IMR-90 (cell line): Measurements from ENCODE around the gene KRT82. TPM values are rescaled to one million over a fixed set of nuclear protein-coding genes. Genes with fewer than 3 reads are reported as not detected.

ENCODE experiments used
- ATAC-seq: fragments of 200-7000 bp; cut with Tn5 transposase; 2 replicates; pipeline ENCODE4 v1.9.1; 2020; ENCODE audit warnings: low read depth, mild to moderate bottlenecking, moderate library complexity
- BruUV-seq: library from RNA; stranded (reverse); fragments of 400-500 nt; replicated peaks from 2 replicates; lab custom pipeline; 2021; lab: Mats Ljungman, UMichigan
- CTCF ChIA-PET: fragments of 300-600 bp; formaldehyde crosslinking; extraction: SDS; loops from one replicate; lab custom pipeline; 2021; ENCODE audit warnings: antibody characterized with exemption; lab: Yijun Ruan, JAX
- POLR2A ChIA-PET: fragments of 300-600 bp; sonication (Branson Sonifier 250); formaldehyde crosslinking; loops from one replicate; lab custom pipeline; 2022; ENCODE audit warnings: antibody characterized with exemption; ENCODE audit not compliant: unreplicated experiment; lab: Charles Lee
- DNase-seq: peaks from one replicate; pipeline ENCODE4 v3.0.0; 2013
- H2AFZ ChIP-seq: replicated peaks from 2 replicates; pipeline ENCODE3; 2013; ENCODE audit warnings: low read length, mild to moderate bottlenecking; ENCODE audit not compliant: poor library complexity
- H2AK5ac ChIP-seq: 2 replicates; pipeline ENCODE4 v1.6.1; 2013; ENCODE audit warnings: low read depth, low read length, inconsistent platforms
- H2AK9ac ChIP-seq: replicated peaks from 2 replicates; pipeline ENCODE3; 2013; ENCODE audit warnings: mild to moderate bottlenecking, low read depth, low read length, moderate library complexity; ENCODE audit not compliant: poor library complexity
- H2BK120ac ChIP-seq: 2 replicates; pipeline ENCODE4 v1.6.1; 2013; ENCODE audit warnings: low read depth, low read length, inconsistent platforms
- H2BK15ac ChIP-seq: 3 replicates; pipeline ENCODE4 v1.6.1; 2013; ENCODE audit warnings: low read depth, low read length, inconsistent platforms
- H2BK20ac ChIP-seq: 2 replicates; pipeline ENCODE4 v1.6.1; 2013; ENCODE audit warnings: low read depth, mild to moderate bottlenecking, inconsistent platforms, low read length, moderate library complexity
- H2BK5ac ChIP-seq: 2 replicates; pipeline ENCODE4 v1.6.1; 2013; ENCODE audit warnings: mild to moderate bottlenecking, low read depth, low read length, inconsistent platforms; ENCODE audit not compliant: poor library complexity, severe bottlenecking
- H3K14ac ChIP-seq: replicated peaks from 2 replicates; pipeline ENCODE4 v1.6.1; 2013; ENCODE audit warnings: low read depth, low read length, inconsistent platforms
- H3K18ac ChIP-seq: 2 replicates; pipeline ENCODE4 v1.6.1; 2013; ENCODE audit warnings: low read depth, low read length, control low read depth
- H3K23ac ChIP-seq: 2 replicates; pipeline ENCODE4 v1.6.1; 2013; ENCODE audit warnings: low read depth, low read length, inconsistent platforms
- H3K27ac ChIP-seq: 2 replicates; pipeline ENCODE4 v1.5.1; 2013; ENCODE audit warnings: mild to moderate bottlenecking, control low read depth, low read length; ENCODE audit not compliant: insufficient read depth
- H3K27me3 ChIP-seq: 2 replicates; pipeline ENCODE4 v1.6.1; 2013; ENCODE audit warnings: low read length; ENCODE audit not compliant: control insufficient read depth, insufficient read depth
- H3K36me3 ChIP-seq: 2 replicates; pipeline ENCODE4 v1.6.1; 2013; ENCODE audit warnings: low read length, mixed read lengths; ENCODE audit not compliant: control insufficient read depth, insufficient read depth
- H3K4ac ChIP-seq: 2 replicates; pipeline ENCODE4 v1.6.1; 2013; ENCODE audit warnings: low read depth, low read length, inconsistent platforms
- H3K4me1 ChIP-seq: 2 replicates; pipeline ENCODE4 v1.6.1; 2013; ENCODE audit warnings: low read length, mixed read lengths; ENCODE audit not compliant: control insufficient read depth, insufficient read depth
- H3K4me2 ChIP-seq: 2 replicates; pipeline ENCODE4 v1.6.1; 2013; ENCODE audit warnings: low read depth, mild to moderate bottlenecking, control low read depth, low read length, moderate library complexity
- H3K4me3 ChIP-seq: 2 replicates; pipeline ENCODE4 v1.5.1; 2013; ENCODE audit warnings: low read depth, mild to moderate bottlenecking, control low read depth, low read length, moderate library complexity; ENCODE audit not compliant: insufficient read depth
- H3K56ac ChIP-seq: 2 replicates; pipeline ENCODE4 v1.6.1; 2013; ENCODE audit warnings: low read length, inconsistent platforms; ENCODE audit not compliant: insufficient read depth; ENCODE audit errors: extremely low read depth
- H3K79me1 ChIP-seq, 2 experiments: 2 replicates each; pipeline ENCODE4 v1.6.1; 2013; ENCODE audit warnings: low read length in 2 of 2, inconsistent platforms in 1 of 2, low read depth in 1 of 2
- H3K9ac ChIP-seq: 2 replicates; pipeline ENCODE4 v1.6.1; 2013; ENCODE audit warnings: low read depth, low read length, control low read depth
- H3K9me1 ChIP-seq: 2 replicates; pipeline ENCODE4 v1.6.1; 2013; ENCODE audit warnings: low read length, inconsistent platforms; ENCODE audit not compliant: insufficient read depth
- H3K9me3 ChIP-seq: 2 replicates; pipeline ENCODE4 v1.6.1; 2013; ENCODE audit warnings: low read length; ENCODE audit not compliant: control insufficient read depth, insufficient read depth
- H4K20me1 ChIP-seq: 2 replicates; pipeline ENCODE4 v1.6.1; 2013; ENCODE audit warnings: low read length, inconsistent platforms; ENCODE audit not compliant: insufficient read depth
- H4K5ac ChIP-seq: 2 replicates; pipeline ENCODE4 v1.6.1; 2013; ENCODE audit warnings: mild to moderate bottlenecking, low read depth, low read length, control low read depth
- H4K8ac ChIP-seq, 2 experiments: 2 replicates each; pipeline ENCODE4 v1.6.1; 2013; ENCODE audit warnings: low read depth in 2 of 2, low read length in 2 of 2, control low read depth in 1 of 2, inconsistent platforms in 1 of 2
- H4K91ac ChIP-seq: 2 replicates; pipeline ENCODE4 v1.6.1; 2013; ENCODE audit warnings: low read depth, low read length, inconsistent platforms; ENCODE audit not compliant: insufficient read depth
- BHLHE40 ChIP-seq: fragments of 150-350 bp; IDR thresholded peaks from 2 replicates; pipeline ENCODE4 v1.6.1; 2016; ENCODE audit warnings: mild to moderate bottlenecking, low read depth, low read length
- CEBPB ChIP-seq: IDR thresholded peaks from 2 replicates; pipeline ENCODE4 v1.6.1; 2012; ENCODE audit warnings: low read depth, low read length, improper control_type of control experiment
- CHD1 ChIP-seq: IDR thresholded peaks from 2 replicates; pipeline ENCODE4 v1.6.1; 2012; ENCODE audit warnings: low read depth, low read length, improper control_type of control experiment
- FOS ChIP-seq: fragments of 150-350 bp; IDR thresholded peaks from 2 replicates; pipeline ENCODE4 v1.6.1; 2016; ENCODE audit warnings: low read depth, low read length
- NFE2L2 ChIP-seq: fragments of 150-350 bp; IDR thresholded peaks from 2 replicates; pipeline ENCODE4 v1.6.1; 2016; ENCODE audit warnings: low read depth, mild to moderate bottlenecking, low read length
- POLR2A ChIP-seq: IDR thresholded peaks from 2 replicates; pipeline ENCODE4 v1.6.1; 2012; ENCODE audit warnings: mild to moderate bottlenecking, low read depth, low read length
- RAD21 ChIP-seq: IDR thresholded peaks from 2 replicates; pipeline ENCODE4 v1.6.1; 2012; ENCODE audit warnings: low read length, improper control_type of control experiment
- RCOR1 ChIP-seq: IDR thresholded peaks from 2 replicates; pipeline ENCODE4 v1.6.1; 2012; ENCODE audit warnings: mild to moderate bottlenecking, low read length, improper control_type of control experiment; ENCODE audit not compliant: insufficient replicate concordance
- USF2 ChIP-seq: fragments of 150-350 bp; IDR thresholded peaks from 2 replicates; pipeline ENCODE4 v1.6.1; 2017; ENCODE audit warnings: mild to moderate bottlenecking, antibody characterized with exemption, low read length, low read depth
- WGBS, 2 experiments: methylation state at CpG; one replicate each; pipeline versions ENCODE4 v1.1.5 to v1.1.7; 2013; ENCODE audit warnings: missing lambda C conversion rate in 2 of 2; ENCODE audit not compliant: insufficient read length in 1 of 2; ENCODE audit errors: extremely low coverage in 2 of 2; 5-methylcytosine and 5-hydroxymethylcytosine counted together
- dilution Hi-C: fragments of 300-500 bp; cut with HindIII; formaldehyde crosslinking; loops from one replicate; pipeline ENCODE4 v1.14.3; 2018; ENCODE audit warnings: low sequenced_read_pairs; ENCODE audit not compliant: unreplicated experiment
- in situ Hi-C: fragments of 300-500 bp; cut with MboI; formaldehyde crosslinking; loops from 3 replicates; pipeline ENCODE4 v1.14.3; 2019; ENCODE audit warnings: low sequenced_read_pairs, inconsistent platforms, mixed read lengths
- intact Hi-C: fragments of 100-400 bp; cut with micrococcal nuclease; formaldehyde crosslinking; loops from 2 replicates; pipeline ENCODE4 v1.10.0; 2022
- polyA plus RNA-seq, 3 experiments: library from polyadenylated mRNA; depleted of rRNA; stranded (reverse); fragments of >200 nt; gene quantifications; 2 replicates each; pipeline ENCODE4 v1.2.3, GENCODE V29; 2012; ENCODE audit warnings: low replicate concordance in 1 of 3
- total RNA-seq: library from RNA; depleted of rRNA; stranded (reverse); fragments of >200 nt; gene quantifications from 2 replicates; pipeline ENCODE4 v1.2.3, GENCODE V29; 2012
- TF ChIP-seq, protein P1 (sequence below): conservative IDR thresholded peaks from 2 replicates; pipeline ENCODE4 v1.5.1; 2012; ENCODE audit warnings: mild to moderate bottlenecking, low read depth, low read length, improper control_type of control experiment
- TF ChIP-seq, protein P2 (sequence below): fragments of 150-350 bp; IDR thresholded peaks from 2 replicates; pipeline ENCODE4 v1.6.1; 2016; ENCODE audit warnings: low read depth, mild to moderate bottlenecking, low read length, moderate library complexity, borderline replicate concordance

Gene KRT82
- total and polyA plus RNA-seq, 2 of the 4 experiments (the other 2 are of a cell fraction) = not detected

GRCh38 chr12:52439845-52440244, 33.7 kb upstream of the KRT82 start:
- WGBS, 2 experiments = no CpG with 5 or more reads among the region's 2 CpGs
- Histone ChIP-seq H4K91ac (no peak overlapping the region), H3K36me3 (no peaks in the 10 kb centered on the region), H3K56ac (no peak overlapping the region), H3K4me2 (no peak overlapping the region), H2BK20ac (no peak overlapping the region), H3K4ac (no peak overlapping the region), H3K27me3 (peaks cover 6% of the 10 kb centered on the region; the same call in 1 of the 2 replicates), H2AK5ac (no peak overlapping the region), H3K79me1 (no peaks in the 10 kb centered on the region), H3K9me1 (no peaks in the 10 kb centered on the region), H3K23ac (no peak overlapping the region), H3K27ac (no peak overlapping the region), H4K8ac (no peak overlapping the region), H2BK15ac (no peak overlapping the region; the same call in 2 of the 3 replicates), H2BK120ac (no peak overlapping the region), H3K9ac (no peak overlapping the region), H2AK9ac (no peak overlapping the region), H3K9me3 (no peaks in the 10 kb centered on the region), H4K5ac (no peak overlapping the region), H2BK5ac (no peak overlapping the region), H4K20me1 (no peaks in the 10 kb centered on the region), H3K18ac (no peak overlapping the region), H3K4me1 (no peaks in the 10 kb centered on the region; the same call in 1 of the 2 replicates), H2AFZ (no peak overlapping the region), H3K4me3 (no peak overlapping the region), H3K14ac (no peak overlapping the region)
- no TSS peak for BruUV-seq
- DNase-seq (no peak), ATAC-seq (no peak)
- POLR2A ChIA-PET = no interaction called here
- in situ Hi-C loops (no loop called here), intact Hi-C loops (no loop called here), dilution Hi-C loops (no loop called here)
- CTCF ChIA-PET = interaction anchor here (1.0 kb wide), 1 partner anchor 11 kb away, joined by 3 read pairs; no protein-coding TSS in a partner anchor
- TF ChIP-seq RCOR1 (no peak), NFE2L2 (no peak), RAD21 (no peak), FOS (no peak), CEBPB (no peak), USF2 (no peak), BHLHE40 (no peak), POLR2A (no peak), CHD1 (no peak)
- TF ChIP-seq, protein P1, sequence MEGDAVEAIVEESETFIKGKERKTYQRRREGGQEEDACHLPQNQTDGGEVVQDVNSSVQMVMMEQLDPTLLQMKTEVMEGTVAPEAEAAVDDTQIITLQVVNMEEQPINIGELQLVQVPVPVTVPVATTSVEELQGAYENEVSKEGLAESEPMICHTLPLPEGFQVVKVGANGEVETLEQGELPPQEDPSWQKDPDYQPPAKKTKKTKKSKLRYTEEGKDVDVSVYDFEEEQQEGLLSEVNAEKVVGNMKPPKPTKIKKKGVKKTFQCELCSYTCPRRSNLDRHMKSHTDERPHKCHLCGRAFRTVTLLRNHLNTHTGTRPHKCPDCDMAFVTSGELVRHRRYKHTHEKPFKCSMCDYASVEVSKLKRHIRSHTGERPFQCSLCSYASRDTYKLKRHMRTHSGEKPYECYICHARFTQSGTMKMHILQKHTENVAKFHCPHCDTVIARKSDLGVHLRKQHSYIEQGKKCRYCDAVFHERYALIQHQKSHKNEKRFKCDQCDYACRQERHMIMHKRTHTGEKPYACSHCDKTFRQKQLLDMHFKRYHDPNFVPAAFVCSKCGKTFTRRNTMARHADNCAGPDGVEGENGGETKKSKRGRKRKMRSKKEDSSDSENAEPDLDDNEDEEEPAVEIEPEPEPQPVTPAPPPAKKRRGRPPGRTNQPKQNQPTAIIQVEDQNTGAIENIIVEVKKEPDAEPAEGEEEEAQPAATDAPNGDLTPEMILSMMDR = no peak
- TF ChIP-seq, protein P2, sequence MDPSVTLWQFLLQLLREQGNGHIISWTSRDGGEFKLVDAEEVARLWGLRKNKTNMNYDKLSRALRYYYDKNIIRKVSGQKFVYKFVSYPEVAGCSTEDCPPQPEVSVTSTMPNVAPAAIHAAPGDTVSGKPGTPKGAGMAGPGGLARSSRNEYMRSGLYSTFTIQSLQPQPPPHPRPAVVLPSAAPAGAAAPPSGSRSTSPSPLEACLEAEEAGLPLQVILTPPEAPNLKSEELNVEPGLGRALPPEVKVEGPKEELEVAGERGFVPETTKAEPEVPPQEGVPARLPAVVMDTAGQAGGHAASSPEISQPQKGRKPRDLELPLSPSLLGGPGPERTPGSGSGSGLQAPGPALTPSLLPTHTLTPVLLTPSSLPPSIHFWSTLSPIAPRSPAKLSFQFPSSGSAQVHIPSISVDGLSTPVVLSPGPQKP = no peak
